PC-3 (cell line): ENCODE data around the gene NR3C1. TPM values are rescaled to one million over a fixed set of nuclear protein-coding genes. Genes with fewer than 3 reads are reported as not detected.
A peak's percentile ranks its signal among the peaks of the same experiment; 100 is the strongest.

Source experiments
- ATAC-seq: fragments of 200-7000 bp; cut with Tn5 transposase; 2 replicates; pipeline ENCODE4 v1.9.1; 2020; ENCODE audit warnings: mild to moderate bottlenecking, moderate library complexity
- BruUV-seq: library from RNA; stranded (reverse); fragments of 400-500 nt; replicated peaks from 2 replicates; lab custom pipeline; 2021; lab: Mats Ljungman, UMichigan
- CTCF ChIA-PET: fragments of 300-600 bp; sonication (Branson Sonifier 250); formaldehyde crosslinking; loops from one replicate; lab custom pipeline; 2022; ENCODE audit warnings: antibody characterized with exemption; lab: Charles Lee
- POLR2A ChIA-PET: fragments of 300-600 bp; sonication (Branson Sonifier 250); formaldehyde crosslinking; loops from one replicate; lab custom pipeline; 2022; ENCODE audit warnings: antibody characterized with exemption; ENCODE audit not compliant: unreplicated experiment; lab: Charles Lee
- DNase-seq: peaks from one replicate; pipeline ENCODE4 v3.0.0-alpha.2; 2015
- H2AFZ ChIP-seq: fragments of 300-600 bp; sonication (generic); 2 replicates; pipeline ENCODE4 v1.6.0; 2016; ENCODE audit warnings: antibody characterized with exemption, low read length
- H3F3A ChIP-seq: fragments of 300-600 bp; sonication (generic); one replicate; pipeline ENCODE4 v1.6.0; 2017; ENCODE audit warnings: antibody characterized with exemption, low read length, control low read depth, mild to moderate bottlenecking; ENCODE audit not compliant: unreplicated experiment
- H3K27ac ChIP-seq: fragments of 300-600 bp; sonication (generic); 2 replicates; pipeline ENCODE4 v1.5.1; 2016; ENCODE audit warnings: mild to moderate bottlenecking, low read length
- H3K27me3 ChIP-seq: fragments of 300-600 bp; sonication (generic); 2 replicates; pipeline ENCODE4 v1.6.1; 2016; ENCODE audit warnings: low read length, mixed read lengths
- H3K36me3 ChIP-seq: fragments of 300-600 bp; sonication (generic); 2 replicates; pipeline ENCODE4 v1.6.1; 2016; ENCODE audit warnings: low read depth, mixed run types, low read length, mixed read lengths
- H3K4me1 ChIP-seq: fragments of 300-600 bp; sonication (generic); 2 replicates; pipeline ENCODE4 v1.5.1; 2016; ENCODE audit warnings: low read length; ENCODE audit not compliant: insufficient read depth
- H3K4me2 ChIP-seq: fragments of 300-600 bp; sonication (generic); 2 replicates; pipeline ENCODE4 v1.6.0; 2016; ENCODE audit warnings: low read length
- H3K4me3 ChIP-seq: fragments of 300-600 bp; sonication (generic); 2 replicates; pipeline ENCODE4 v1.5.1; 2016; ENCODE audit warnings: mild to moderate bottlenecking, low read length, mixed read lengths
- H3K79me2 ChIP-seq: fragments of 300-600 bp; sonication (generic); 2 replicates; pipeline ENCODE4 v1.6.1; 2017; ENCODE audit warnings: low read length, mixed read lengths
- H3K9ac ChIP-seq: fragments of 300-600 bp; sonication (generic); 2 replicates; pipeline ENCODE4 v1.6.0; 2016; ENCODE audit warnings: mild to moderate bottlenecking, low read length
- H3K9me2 ChIP-seq: fragments of 300-600 bp; sonication (generic); replicated peaks from 2 replicates; pipeline ENCODE4 v1.6.1; 2016; ENCODE audit warnings: mixed run types, low read length, mixed read lengths
- H3K9me3 ChIP-seq: fragments of 300-600 bp; sonication (generic); 2 replicates; pipeline ENCODE4 v1.6.1; 2016; ENCODE audit warnings: low read length, mixed read lengths
- H4K20me1 ChIP-seq: fragments of 300-600 bp; sonication (generic); 2 replicates; pipeline ENCODE4 v1.6.1; 2016; ENCODE audit warnings: low read length, mixed read lengths
- EZH2 ChIP-seq: fragments of 300-600 bp; sonication (generic); IDR thresholded peaks from one replicate; pipeline ENCODE4 v1.6.1; 2017; ENCODE audit warnings: antibody characterized with exemption, mild to moderate bottlenecking, low read length; ENCODE audit not compliant: unreplicated experiment
- EZH2phosphoT487 ChIP-seq: fragments of 300-600 bp; sonication (generic); IDR thresholded peaks from 2 replicates; pipeline ENCODE4 v1.6.1; 2018; ENCODE audit warnings: mild to moderate bottlenecking, antibody characterized with exemption, low read length, borderline replicate concordance
- intact Hi-C: fragments of 100-400 bp; cut with micrococcal nuclease; formaldehyde crosslinking; loops from 2 replicates; pipeline ENCODE4 v1.9.0; 2023
- total RNA-seq: library from RNA; depleted of rRNA; stranded (reverse); fragments of >200 nt; gene quantifications from 2 replicates; pipeline ENCODE4 v1.2.3, GENCODE V29; 2014
- TF ChIP-seq, protein P1 (sequence below): fragments of 300-600 bp; sonication (generic); conservative IDR thresholded peaks from 2 replicates; pipeline ENCODE4 v1.5.1; 2017; ENCODE audit warnings: antibody characterized with exemption, low read depth, mild to moderate bottlenecking, low read length

NR3C1 gene
- total RNA-seq, 1 experiment from 2014 or later, result 13.0 TPM

DNA sequence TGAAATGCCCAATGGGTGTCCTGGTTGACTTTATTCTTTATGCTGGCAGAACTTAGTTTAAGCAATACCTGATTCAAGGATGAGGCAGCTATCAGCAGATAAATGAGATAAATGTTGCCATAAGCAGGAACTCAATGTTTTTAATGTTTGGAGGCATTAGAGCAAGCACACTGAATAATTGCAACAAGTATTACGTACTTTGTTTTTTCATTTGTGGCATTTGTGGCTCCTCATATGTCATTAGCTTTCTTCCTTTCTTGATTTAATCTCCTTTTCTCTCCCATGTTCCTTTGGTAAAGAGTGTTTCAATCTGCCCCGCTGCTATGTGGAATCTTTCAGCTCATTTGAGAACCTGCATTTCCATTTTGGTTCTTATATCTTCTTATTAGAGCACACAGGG, 6.4 kb upstream of the NR3C1 start:
- ATAC-seq (no peak), DNase-seq (no peak)
- Histone ChIP-seq H4K20me1 (no peaks in the 10 kb centered on the region), H3K9me3 (no peaks in the 10 kb centered on the region), H3K9me2 (no peaks in the 10 kb centered on the region), H3K36me3 (no peaks in the 10 kb centered on the region), H3K4me1 (peaks cover 9% of the 10 kb centered on the region), H3K9ac (no peak overlapping the region), H2AFZ (no peak overlapping the region), H3K4me2 (no peak overlapping the region), H3K27me3 (no peaks in the 10 kb centered on the region), H3K79me2 (no peaks in the 10 kb centered on the region), H3K4me3 (no peak overlapping the region), H3F3A (no peaks in the 10 kb centered on the region), H3K27ac (no peak overlapping the region)
- CTCF ChIA-PET, result no interaction called here
- BruUV-seq, result no TSS peak
- POLR2A ChIA-PET, result no interaction called here
- TF ChIP-seq, protein P1, sequence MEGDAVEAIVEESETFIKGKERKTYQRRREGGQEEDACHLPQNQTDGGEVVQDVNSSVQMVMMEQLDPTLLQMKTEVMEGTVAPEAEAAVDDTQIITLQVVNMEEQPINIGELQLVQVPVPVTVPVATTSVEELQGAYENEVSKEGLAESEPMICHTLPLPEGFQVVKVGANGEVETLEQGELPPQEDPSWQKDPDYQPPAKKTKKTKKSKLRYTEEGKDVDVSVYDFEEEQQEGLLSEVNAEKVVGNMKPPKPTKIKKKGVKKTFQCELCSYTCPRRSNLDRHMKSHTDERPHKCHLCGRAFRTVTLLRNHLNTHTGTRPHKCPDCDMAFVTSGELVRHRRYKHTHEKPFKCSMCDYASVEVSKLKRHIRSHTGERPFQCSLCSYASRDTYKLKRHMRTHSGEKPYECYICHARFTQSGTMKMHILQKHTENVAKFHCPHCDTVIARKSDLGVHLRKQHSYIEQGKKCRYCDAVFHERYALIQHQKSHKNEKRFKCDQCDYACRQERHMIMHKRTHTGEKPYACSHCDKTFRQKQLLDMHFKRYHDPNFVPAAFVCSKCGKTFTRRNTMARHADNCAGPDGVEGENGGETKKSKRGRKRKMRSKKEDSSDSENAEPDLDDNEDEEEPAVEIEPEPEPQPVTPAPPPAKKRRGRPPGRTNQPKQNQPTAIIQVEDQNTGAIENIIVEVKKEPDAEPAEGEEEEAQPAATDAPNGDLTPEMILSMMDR, result no peak
- intact Hi-C loops, result no loop called here

DNA sequence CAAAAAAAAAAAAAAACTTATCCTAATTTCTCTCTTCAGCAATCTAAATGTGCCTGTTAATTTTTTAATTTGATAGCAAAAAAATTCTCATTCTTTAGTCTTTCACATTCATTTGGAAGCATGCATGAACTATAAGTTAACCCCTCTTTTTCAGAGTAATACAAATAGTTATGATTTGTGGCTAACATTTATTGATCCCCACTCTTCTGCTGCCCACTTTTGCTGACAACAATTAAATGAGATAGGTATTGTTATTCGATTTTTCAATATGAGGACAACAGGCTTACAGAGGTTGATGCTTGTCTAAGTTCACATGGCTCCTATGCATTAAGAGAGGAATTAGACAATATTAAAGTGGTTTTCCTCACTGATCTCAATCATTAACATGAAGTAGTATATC, 2.9 kb upstream of the NR3C1 start:
- Histone ChIP-seq H3K9me2 (no peaks in the 10 kb centered on the region), H3K79me2 (peaks cover 20% of the 10 kb centered on the region), H2AFZ (no peak overlapping the region), H3K4me3 (no peak overlapping the region), H4K20me1 (peaks cover 11% of the 10 kb centered on the region), H3K9me3 (no peaks in the 10 kb centered on the region), H3K27ac (no peak overlapping the region), H3F3A (no peaks in the 10 kb centered on the region), H3K27me3 (no peaks in the 10 kb centered on the region), H3K4me2 (no peak overlapping the region), H3K9ac (no peak overlapping the region), H3K4me1 (peaks cover 9% of the 10 kb centered on the region), H3K36me3 (no peaks in the 10 kb centered on the region)
- intact Hi-C loops, result no loop called here
- ChIA-PET CTCF (no interaction called here), POLR2A (no interaction called here)
- ATAC-seq (no peak), DNase-seq (no peak)
- TF ChIP-seq EZH2phosphoT487 (no peak), EZH2 (no peak)
- TF ChIP-seq, protein P1, result no peak
- no TSS peak for BruUV-seq

DNA sequence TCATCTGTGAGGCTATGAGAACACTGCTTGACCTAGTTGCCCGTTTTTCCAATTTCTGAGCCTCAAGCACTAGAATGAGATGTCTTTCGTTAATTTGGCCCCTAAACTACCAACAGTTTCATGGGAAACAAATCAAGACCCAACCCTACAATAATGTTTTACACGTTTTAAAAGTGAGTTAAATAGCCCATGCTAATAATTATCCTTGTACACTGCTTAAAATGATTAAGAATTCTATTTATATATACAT, 2.3 kb upstream of the NR3C1 start:
- CTCF ChIA-PET, result no interaction called here
- H3K4me3 ChIP-seq, result peak overlapping the region; percentile 75

More for the DNA sequence above, 2.3 kb upstream of the NR3C1 start:
- peaks cover 26% of the 10 kb centered on the region for H3K79me2 ChIP-seq
- no TSS peak for BruUV-seq
- no peaks in the 10 kb centered on the region for H3F3A ChIP-seq
- H3K36me3 ChIP-seq, result no peaks in the 10 kb centered on the region
- intact Hi-C loops, result loop anchor here (2.0 kb wide), 2 partner anchors 279 to 563 kb away; no protein-coding TSS in a partner anchor
- H3K9ac ChIP-seq, result peak overlapping the region; percentile 99
- no peaks in the 10 kb centered on the region for H3K9me2 ChIP-seq
- H3K27me3 ChIP-seq, result no peaks in the 10 kb centered on the region
- no peaks in the 10 kb centered on the region for H3K9me3 ChIP-seq
- H2AFZ ChIP-seq, result peak overlapping the region; percentile 95
- peak overlapping the region; percentile 98 for H3K4me2 ChIP-seq
- ATAC-seq, result no peak
- TF ChIP-seq EZH2, result no peak
- TF ChIP-seq, protein P1, result no peak
- TF ChIP-seq EZH2phosphoT487, result no peak
- POLR2A ChIA-PET, result no interaction called here
- H3K4me1 ChIP-seq, result peaks cover 15% of the 10 kb centered on the region
- H3K27ac ChIP-seq, result peak overlapping the region; percentile 99
- DNase-seq, result no peak
- peaks cover 17% of the 10 kb centered on the region for H4K20me1 ChIP-seq
